ENCODE measurements around the gene IMPA2. TPM values are rescaled to one million over a fixed set of nuclear protein-coding genes. Genes with fewer than 3 reads are reported as not detected.

Gene IMPA2
- total and polyA plus RNA-seq, 2 donors (not counting 1 experiment from before 2014, with no cell fraction given) = 3.8 to 23.0 TPM

- TF ChIP-seq EZH2 (IDR thresholded peaks at IDR 0.05; ENCODE audit: low read length, missing control alignments) (no peak), CTCF (conservative IDR thresholded peaks at IDR 0.05 in 1 of 2, IDR thresholded peaks at IDR 0.05 in 1 of 2; ENCODE audit: low read depth in 1 of 2, low read length in 2 of 2) (no peak)
- peak overlapping the region; percentile 14 for H2AFZ ChIP-seq (ENCODE audit: low read length)
- no peaks in the 10 kb centered on the region for H3K36me3 ChIP-seq (ENCODE audit: control insufficient read depth, insufficient read depth, low read length)
- no peak for DNase-seq (ENCODE audit: low read depth in 2 of 2)
- no peak overlapping the region for H3K4me3 ChIP-seq (replicated peaks in 1 of 4; ENCODE audit: control extremely low read depth in 1 of 4, insufficient read depth in 1 of 4, low read depth in 3 of 4, low read length in 4 of 4)
- no peaks in the 10 kb centered on the region for H3K9me3 ChIP-seq (ENCODE audit: control insufficient read depth, insufficient read depth, low read depth, low read length)
- no peak overlapping the region for H3K27ac ChIP-seq (ENCODE audit: insufficient read depth, low read length)
- no peak overlapping the region for H3K9ac ChIP-seq (ENCODE audit: insufficient read depth, low read length)
- no peaks in the 10 kb centered on the region for H3K27me3 ChIP-seq (ENCODE audit: control insufficient read depth, insufficient read depth, low read length)
- no peaks in the 10 kb centered on the region for H4K20me1 ChIP-seq (ENCODE audit: control insufficient read depth, extremely low read depth, insufficient read depth, low read length)
- H3K79me2 ChIP-seq (ENCODE audit: control insufficient read depth, insufficient read depth, low read length) = no peaks in the 10 kb centered on the region
- H3K4me1 ChIP-seq (ENCODE audit: control insufficient read depth, extremely low read depth, insufficient read depth, low read length) = no peaks in the 10 kb centered on the region
- H3K4me2 ChIP-seq (ENCODE audit: extremely low read depth, insufficient read depth, low read length) = no peak overlapping the region
Observed at GRCh38 chr18:12059334-12060181, 78.3 kb downstream of the IMPA2 start.

GRCh38 chr18:12060182-12060870 lies 79.0 kb downstream of the IMPA2 start:
- no peak overlapping the region for H2AFZ ChIP-seq (ENCODE audit: low read length)
- H3K27ac ChIP-seq (ENCODE audit: insufficient read depth, low read length) = no peak overlapping the region
- TF ChIP-seq EZH2 (IDR thresholded peaks at IDR 0.05; ENCODE audit: low read length, missing control alignments) (no peak), CTCF (conservative IDR thresholded peaks at IDR 0.05 in 1 of 2, IDR thresholded peaks at IDR 0.05 in 1 of 2; ENCODE audit: low read depth in 1 of 2, low read length in 2 of 2) (no peak)
- no peak overlapping the region for H3K9ac ChIP-seq (ENCODE audit: insufficient read depth, low read length)
- H3K27me3 ChIP-seq (ENCODE audit: control insufficient read depth, insufficient read depth, low read length) = no peaks in the 10 kb centered on the region
- no peak for DNase-seq (ENCODE audit: low read depth in 2 of 2)
- H3K4me2 ChIP-seq (ENCODE audit: extremely low read depth, insufficient read depth, low read length) = no peak overlapping the region
- no peaks in the 10 kb centered on the region for H3K9me3 ChIP-seq (ENCODE audit: control insufficient read depth, insufficient read depth, low read depth, low read length)
- no peak overlapping the region for H3K4me3 ChIP-seq (replicated peaks in 1 of 4; ENCODE audit: control extremely low read depth in 1 of 4, insufficient read depth in 1 of 4, low read depth in 3 of 4, low read length in 4 of 4)
- no peaks in the 10 kb centered on the region for H3K36me3 ChIP-seq (ENCODE audit: control insufficient read depth, insufficient read depth, low read length)
- no peaks in the 10 kb centered on the region for H3K4me1 ChIP-seq (ENCODE audit: control insufficient read depth, extremely low read depth, insufficient read depth, low read length)
- no peaks in the 10 kb centered on the region for H4K20me1 ChIP-seq (ENCODE audit: control insufficient read depth, extremely low read depth, insufficient read depth, low read length)
- H3K79me2 ChIP-seq (ENCODE audit: control insufficient read depth, insufficient read depth, low read length) = no peaks in the 10 kb centered on the region

GRCh38 chr18:12061685-12062084 lies 80.4 kb downstream of the IMPA2 start:
- Histone ChIP-seq H3K27ac (ENCODE audit: insufficient read depth, low read length) (no peak overlapping the region), H3K27me3 (ENCODE audit: control insufficient read depth, insufficient read depth, low read length) (no peaks in the 10 kb centered on the region), H3K4me2 (ENCODE audit: extremely low read depth, insufficient read depth, low read length) (no peak overlapping the region), H3K9me3 (ENCODE audit: control insufficient read depth, insufficient read depth, low read depth, low read length) (no peaks in the 10 kb centered on the region), H3K4me3 (replicated peaks in 1 of 4; ENCODE audit: control extremely low read depth in 1 of 4, insufficient read depth in 1 of 4, low read depth in 3 of 4, low read length in 4 of 4) (no peak overlapping the region), H3K36me3 (ENCODE audit: control insufficient read depth, insufficient read depth, low read length) (no peaks in the 10 kb centered on the region), H3K4me1 (ENCODE audit: control insufficient read depth, extremely low read depth, insufficient read depth, low read length) (no peaks in the 10 kb centered on the region), H2AFZ (ENCODE audit: low read length) (no peak overlapping the region), H4K20me1 (ENCODE audit: control insufficient read depth, extremely low read depth, insufficient read depth, low read length) (no peaks in the 10 kb centered on the region), H3K79me2 (ENCODE audit: control insufficient read depth, insufficient read depth, low read length) (no peaks in the 10 kb centered on the region), H3K9ac (ENCODE audit: insufficient read depth, low read length) (no peak overlapping the region)
- TF ChIP-seq EZH2 (IDR thresholded peaks at IDR 0.05; ENCODE audit: low read length, missing control alignments) (no peak), CTCF (conservative IDR thresholded peaks at IDR 0.05 in 1 of 2, IDR thresholded peaks at IDR 0.05 in 1 of 2; ENCODE audit: low read depth in 1 of 2, low read length in 2 of 2) (no peak)
- no peak for DNase-seq (ENCODE audit: low read depth in 2 of 2)

Data from fibroblast of lung (primary cell).